CD4-positive, alpha-beta memory T cell (primary cell): Measurements from ENCODE around the gene PRCC. TPM values are rescaled to one million over a fixed set of nuclear protein-coding genes. Genes with fewer than 3 reads are reported as not detected.

Source experiments
- CTCF ChIA-PET: fragments of 350-600 bp; sonication (Branson Sonifier 250); formaldehyde crosslinking; loops from one replicate; lab custom pipeline; 2021; ENCODE audit warnings: inconsistent platforms; ENCODE audit not compliant: partially characterized antibody; lab: Charles Lee
- POLR2A ChIA-PET: fragments of 350-600 bp; sonication (Branson Sonifier 250); formaldehyde crosslinking; loops from one replicate; lab custom pipeline; 2021; ENCODE audit not compliant: partially characterized antibody; lab: Charles Lee
- DNase-seq, 5 donors: peaks; one replicate each; pipeline versions ENCODE4 v3.0.0 to v3.0.0-alpha.2; 2020 to 2022; ENCODE audit warnings: mixed read lengths in 1 of 5
- H3K27ac ChIP-seq: one replicate; pipeline ENCODE4 v1.7.0; 2013; ENCODE audit warnings: low read depth, low read length
- H3K27me3 ChIP-seq: 2 replicates; pipeline ENCODE4 v1.7.0; 2013; ENCODE audit warnings: mild to moderate bottlenecking, low read length, moderate library complexity; ENCODE audit not compliant: insufficient read depth
- H3K36me3 ChIP-seq: 2 replicates; pipeline ENCODE4 v1.7.0; 2013; ENCODE audit warnings: mild to moderate bottlenecking, low read length, moderate library complexity; ENCODE audit not compliant: insufficient read depth
- H3K4me1 ChIP-seq: 2 replicates; pipeline ENCODE4 v1.7.0; 2013; ENCODE audit warnings: mild to moderate bottlenecking, low read length, moderate library complexity; ENCODE audit not compliant: insufficient read depth
- H3K4me3 ChIP-seq, 2 donors: one replicate each; pipeline ENCODE4 v1.7.0; 2013; ENCODE audit warnings: low read length in 2 of 2, mild to moderate bottlenecking in 1 of 2
- H3K9me3 ChIP-seq, 2 donors: one replicate each; pipeline ENCODE4 v1.7.0; 2013; ENCODE audit warnings: low read length in 2 of 2, control low read depth in 1 of 2; ENCODE audit not compliant: control insufficient read depth in 1 of 2
- H3K27ac Mint-ChIP-seq, 7 donors: one replicate each; pipeline ENCODE4 v1.8.0; 2020 to 2021; ENCODE audit warnings: mixed read lengths in 7 of 7, mild to moderate bottlenecking in 6 of 7, inconsistent platforms in 3 of 7, moderate library complexity in 3 of 7
- H3K27me3 Mint-ChIP-seq, 2 donors: one replicate each; pipeline ENCODE4 v1.8.0; 2020 to 2021; ENCODE audit warnings: mixed read lengths in 2 of 2
- H3K36me3 Mint-ChIP-seq, 2 donors: one replicate each; pipeline ENCODE4 v1.8.0; 2020 to 2021; ENCODE audit warnings: mixed read lengths in 2 of 2, inconsistent platforms in 1 of 2, mild to moderate bottlenecking in 1 of 2
- H3K4me1 Mint-ChIP-seq, 4 donors: one replicate each; pipeline ENCODE4 v1.8.0; 2020 to 2021; ENCODE audit warnings: mixed read lengths in 4 of 4, mild to moderate bottlenecking in 1 of 4
- H3K4me3 Mint-ChIP-seq, 8 donors: one replicate each; pipeline ENCODE4 v1.8.0; 2020 to 2021; ENCODE audit warnings: mixed read lengths in 8 of 8, mild to moderate bottlenecking in 7 of 8, moderate library complexity in 6 of 8, inconsistent platforms in 3 of 8
- H3K9me3 Mint-ChIP-seq, 8 donors: one replicate each; pipeline ENCODE4 v1.8.0; 2020 to 2021; ENCODE audit warnings: mixed read lengths in 8 of 8, mild to moderate bottlenecking in 5 of 8, inconsistent platforms in 3 of 8, moderate library complexity in 1 of 8
- intact Hi-C: fragments of 100-400 bp; cut with micrococcal nuclease; formaldehyde crosslinking; loops from one replicate; pipeline ENCODE4 v1.15.1; 2023
- polyA plus RNA-seq, 2 donors: library from polyadenylated mRNA; unstranded; fragments of 300-500 nt; fragmentation: Illumina TruSeq; gene quantifications; one replicate each; pipeline ENCODE4 v1.2.3, GENCODE V29; 2021
- total RNA-seq, 2 experiments: library from RNA; stranded (reverse); gene quantifications; one replicate each; pipeline ENCODE4 v1.2.3, GENCODE V29; 2021

The PRCC gene, protein sequence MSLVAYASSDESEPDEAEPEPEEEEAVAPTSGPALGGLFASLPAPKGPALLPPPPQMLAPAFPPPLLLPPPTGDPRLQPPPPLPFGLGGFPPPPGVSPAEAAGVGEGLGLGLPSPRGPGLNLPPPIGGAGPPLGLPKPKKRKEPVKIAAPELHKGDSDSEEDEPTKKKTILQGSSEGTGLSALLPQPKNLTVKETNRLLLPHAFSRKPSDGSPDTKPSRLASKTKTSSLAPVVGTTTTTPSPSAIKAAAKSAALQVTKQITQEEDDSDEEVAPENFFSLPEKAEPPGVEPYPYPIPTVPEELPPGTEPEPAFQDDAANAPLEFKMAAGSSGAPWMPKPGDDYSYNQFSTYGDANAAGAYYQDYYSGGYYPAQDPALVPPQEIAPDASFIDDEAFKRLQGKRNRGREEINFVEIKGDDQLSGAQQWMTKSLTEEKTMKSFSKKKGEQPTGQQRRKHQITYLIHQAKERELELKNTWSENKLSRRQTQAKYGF
- total RNA-seq (10 to 100 TPM; 60.9 to 61.3 TPM), polyA plus RNA-seq (10 to 100 TPM; 32.8 to 52.7 TPM)

DNA sequence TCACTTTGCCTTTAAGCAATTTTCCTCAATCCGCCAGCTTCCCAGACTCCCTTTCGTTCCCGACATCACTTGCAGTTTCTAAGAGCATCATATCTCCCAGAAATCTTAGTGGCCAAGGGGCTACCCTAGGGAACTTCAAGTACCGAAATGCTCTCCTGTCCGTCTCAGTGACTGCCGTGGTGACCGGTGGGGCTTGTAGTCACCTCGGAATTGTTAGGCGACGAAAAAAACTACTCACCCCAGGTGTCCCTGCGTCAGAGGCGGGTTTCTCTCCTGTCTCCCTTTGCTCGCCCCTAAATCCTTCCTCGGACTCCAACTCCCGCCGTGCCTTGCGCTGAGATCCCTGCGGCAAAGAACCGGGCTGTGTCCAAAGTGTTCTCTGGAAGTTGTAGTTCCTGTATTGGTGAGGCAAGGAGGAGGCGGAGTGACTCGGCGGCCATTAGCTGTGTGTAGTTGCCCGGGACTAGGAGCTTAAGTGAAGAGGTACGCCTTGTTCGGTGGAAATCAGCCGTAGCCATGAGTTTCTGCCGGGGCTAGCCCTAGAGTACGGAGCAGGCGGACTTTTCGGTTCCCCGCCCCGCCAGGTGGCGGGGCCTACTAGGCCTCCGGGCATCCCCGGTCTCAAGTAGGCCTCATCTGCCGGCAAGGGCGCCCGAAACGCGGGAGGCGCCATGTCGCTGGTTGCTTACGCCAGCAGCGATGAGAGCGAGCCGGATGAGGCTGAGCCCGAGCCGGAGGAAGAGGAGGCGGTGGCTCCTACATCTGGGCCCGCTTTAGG lies at the start of gene PRCC:
Gene PRCC (plus strand): TSS at position 435 of the 778 bp plus-strand sequence. CDS start 237 bp downstream, at position 672.
- no peak within 1 kb of the TSS for H3K27ac Mint-ChIP-seq
- no peaks in the 10 kb centered on the region for H3K9me3 Mint-ChIP-seq
- peaks cover 19 to 20% of the 10 kb centered on the region in 2 donors for H3K36me3 Mint-ChIP-seq
- peaks cover 24 to 39% (median 34%) of the 10 kb centered on the region in 4 donors for H3K4me1 Mint-ChIP-seq
- H3K27me3 Mint-ChIP-seq, result no peaks in the 10 kb centered on the region
- no peaks in the 10 kb centered on the region for H3K9me3 ChIP-seq
- no peak within 1 kb of the TSS for H3K4me3 Mint-ChIP-seq
- ChIA-PET CTCF (interaction anchor here (1.2 to 8.7 kb wide), 9 partner anchors 15 to 93 kb away, joined by 3 to 91 read pairs (median 4); partner anchors contain the start of genes CRABP2, ISG20L2, METTL25B and MRPL24), POLR2A (interaction anchor here (0.8 to 7.8 kb wide), 24 partner anchors 9 to 484 kb away, joined by 3 to 158 read pairs (median 4); partner anchors contain the start of genes HDGF, ISG20L2, MEF2D and METTL25B)
- peak within 1 kb of the TSS; percentile 98 to 99 for H3K4me3 ChIP-seq
- no peaks in the 10 kb centered on the region for H3K27me3 ChIP-seq
- H3K27ac ChIP-seq, result peak within 1 kb of the TSS; percentile 98
- peak; percentile 97 to 100 (median 99) for DNase-seq
- peaks cover 48% of the 10 kb centered on the region for H3K4me1 ChIP-seq
- intact Hi-C loops, result loop anchor here (1.0 kb wide), 8 partner anchors 16 to 485 kb away; partner anchors contain the start of genes CCT3, HDGF, ISG20L2 and METTL25B
- peaks cover 6% of the 10 kb centered on the region for H3K36me3 ChIP-seq

- no peak overlapping the region for H3K27ac Mint-ChIP-seq
- Histone ChIP-seq H3K9me3 (no peaks in the 10 kb centered on the region), H3K27ac (no peak overlapping the region), H3K4me3 (no peak overlapping the region), H3K4me1 (peaks cover 30% of the 10 kb centered on the region), H3K27me3 (no peaks in the 10 kb centered on the region), H3K36me3 (peaks cover 44% of the 10 kb centered on the region)
- CTCF ChIA-PET, result interaction anchor here (0.9 to 14.1 kb wide), 3 partner anchors 10 to 33 kb away, joined by 3 to 146 read pairs (median 10); partner anchors contain the start of gene CRABP2
- no peaks in the 10 kb centered on the region for H3K27me3 Mint-ChIP-seq
- intact Hi-C loops, result no loop called here
- peaks cover 0 to 20% (median 13%) of the 10 kb centered on the region in 4 donors for H3K4me1 Mint-ChIP-seq
- H3K9me3 Mint-ChIP-seq, result no peaks in the 10 kb centered on the region
- H3K4me3 Mint-ChIP-seq, result no peak overlapping the region
- POLR2A ChIA-PET, result interaction anchor here (1.2 to 1.6 kb wide), 2 partner anchors 14 to 20 kb away, joined by 3 to 4 read pairs; partner anchors contain the start of gene MRPL24
- peaks cover 31 to 48% of the 10 kb centered on the region in 2 donors for H3K36me3 Mint-ChIP-seq
- DNase-seq, result no peak
These were observed 46.2 kb upstream of the PRCC start for GRCh38 chr1:156721131-156721530.

GRCh38 chr1:156721535-156721934 lies 45.8 kb upstream of the PRCC start:
- intact Hi-C loops, result no loop called here
- H3K36me3 Mint-ChIP-seq, result peaks cover 31 to 47% of the 10 kb centered on the region in 2 donors
- Histone ChIP-seq H3K4me3 (no peak overlapping the region), H3K27ac (no peak overlapping the region), H3K4me1 (peaks cover 34% of the 10 kb centered on the region), H3K27me3 (no peaks in the 10 kb centered on the region), H3K36me3 (peaks cover 44% of the 10 kb centered on the region), H3K9me3 (no peaks in the 10 kb centered on the region)
- no peak overlapping the region for H3K4me3 Mint-ChIP-seq
- ChIA-PET CTCF (interaction anchor here (0.7 to 14.1 kb wide), 4 partner anchors 10 to 94 kb away, joined by 3 to 146 read pairs (median 6); partner anchors contain the start of gene CRABP2), POLR2A (interaction anchor here (1.2 kb wide), 1 partner anchor 14 kb away, joined by 3 read pairs; no protein-coding TSS in a partner anchor)
- H3K27me3 Mint-ChIP-seq, result no peaks in the 10 kb centered on the region
- H3K4me1 Mint-ChIP-seq, result peaks cover 0 to 20% (median 13%) of the 10 kb centered on the region in 4 donors
- H3K9me3 Mint-ChIP-seq, result no peaks in the 10 kb centered on the region
- H3K27ac Mint-ChIP-seq, result no peak overlapping the region
- DNase-seq, result no peak

DNA sequence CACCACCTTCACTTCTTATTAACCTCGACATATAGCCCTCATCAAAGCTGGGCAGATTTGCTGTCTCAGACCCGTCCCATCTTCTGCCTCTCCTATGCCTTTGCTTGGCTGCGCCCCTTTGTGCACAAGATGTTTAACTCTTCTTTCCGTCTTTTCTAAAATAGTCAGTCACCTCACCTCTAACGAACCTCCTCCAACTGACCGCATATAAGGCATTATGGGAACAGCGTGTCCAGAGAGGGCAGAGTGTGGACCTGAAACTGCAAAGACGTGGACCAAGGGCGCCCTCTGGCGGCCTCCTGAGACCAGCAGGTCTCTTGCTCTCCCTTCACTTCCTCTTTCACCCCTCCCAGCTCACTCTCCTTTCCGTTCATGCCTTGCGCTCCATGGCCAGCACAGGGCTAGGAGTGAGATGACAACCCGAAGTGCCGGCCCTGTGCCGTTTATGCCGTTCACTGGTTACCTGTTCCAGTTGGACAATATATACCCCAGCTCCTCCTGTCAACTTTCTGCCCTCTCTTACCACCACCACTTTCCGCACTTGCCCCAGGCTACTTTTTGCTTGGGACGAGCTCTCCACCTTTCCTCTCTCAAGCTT lies 41.6 kb upstream of the PRCC start:
- Mint-ChIP-seq H3K4me1 (peaks cover 11 to 24% (median 15%) of the 10 kb centered on the region in 4 donors), H3K27me3 (no peaks in the 10 kb centered on the region), H3K27ac (no peak overlapping the region), H3K4me3 (no peak overlapping the region), H3K9me3 (no peaks in the 10 kb centered on the region), H3K36me3 (peaks cover 22 to 43% of the 10 kb centered on the region in 2 donors)
- H3K27me3 ChIP-seq, result no peaks in the 10 kb centered on the region
- CTCF ChIA-PET, result interaction anchor here (0.6 to 6.9 kb wide), 49 partner anchors 8 to 369 kb away, joined by 3 to 314 read pairs (median 7); partner anchors contain the start of genes CRABP2, HDGF, INSRR and MRPL24
- H3K36me3 ChIP-seq, result peaks cover 40% of the 10 kb centered on the region
- H3K9me3 ChIP-seq, result no peaks in the 10 kb centered on the region
- intact Hi-C loops, result loop anchor here (1.0 to 5.0 kb wide), 5 partner anchors 36 to 167 kb away; partner anchors contain the start of gene NTRK1
- H3K4me1 ChIP-seq, result peaks cover 54% of the 10 kb centered on the region
- peak overlapping the region; percentile 90 for H3K27ac ChIP-seq
- POLR2A ChIA-PET, result interaction anchor here (0.7 to 7.8 kb wide), 17 partner anchors 10 to 221 kb away, joined by 3 to 126 read pairs (median 4); partner anchors contain the start of genes HDGF, MRPL24, NTRK1 and PRCC
- peak; percentile 73 to 79 (median 77) for DNase-seq
- H3K4me3 ChIP-seq, result peak overlapping the region; percentile 8 to 99

- Histone ChIP-seq H3K27me3 (no peaks in the 10 kb centered on the region), H3K9me3 (no peaks in the 10 kb centered on the region), H3K4me1 (peaks cover 54% of the 10 kb centered on the region), H3K36me3 (peaks cover 31% of the 10 kb centered on the region), H3K4me3 (peak overlapping the region; percentile 96 to 99), H3K27ac (peak overlapping the region; percentile 90)
- POLR2A ChIA-PET, result interaction anchor here (0.9 to 7.8 kb wide), 20 partner anchors 10 to 226 kb away, joined by 3 to 126 read pairs (median 6); partner anchors contain the start of genes CRABP2, HDGF, MEF2D and MRPL24
- Mint-ChIP-seq H3K27ac (peak overlapping the region in 1 of 7 donors; percentile 98), H3K4me3 (no peak overlapping the region), H3K4me1 (peaks cover 11 to 24% (median 15%) of the 10 kb centered on the region in 4 donors), H3K27me3 (no peaks in the 10 kb centered on the region), H3K36me3 (peaks cover 16 to 35% of the 10 kb centered on the region in 2 donors), H3K9me3 (no peaks in the 10 kb centered on the region)
- peak; percentile 48 to 64 (median 59) for DNase-seq
- intact Hi-C loops, result loop anchor here (1.0 to 5.0 kb wide), 4 partner anchors 37 to 166 kb away; partner anchors contain the start of gene NTRK1
- CTCF ChIA-PET, result interaction anchor here (0.6 to 6.9 kb wide), 49 partner anchors 9 to 370 kb away, joined by 3 to 314 read pairs (median 7); partner anchors contain the start of genes CRABP2, HDGF, INSRR and MRPL24
These were observed 40.6 kb upstream of the PRCC start for GRCh38 chr1:156726549-156727226.
